Activated CD4-positive, alpha-beta T cell treated with anti-CD3 and anti-CD28 coated beads, Interleukin-2, Interleukin-6, amounts not matched to agents 100 ng/mL and 50 ng/mL, durations not matched to agents 16 hours and 8 hours (primary cell): ENCODE measurements around the gene VPS11.
"Not testable (repeated sequence)": the region's sequence is repeated elsewhere in the genome, so short reads cannot be mapped to it uniquely, and the experiment has no call there.

Experiments
- DNase-seq: peaks from one replicate; pipeline ENCODE4 v3.0.0-alpha.2; 2020

The VPS11 gene

DNA sequence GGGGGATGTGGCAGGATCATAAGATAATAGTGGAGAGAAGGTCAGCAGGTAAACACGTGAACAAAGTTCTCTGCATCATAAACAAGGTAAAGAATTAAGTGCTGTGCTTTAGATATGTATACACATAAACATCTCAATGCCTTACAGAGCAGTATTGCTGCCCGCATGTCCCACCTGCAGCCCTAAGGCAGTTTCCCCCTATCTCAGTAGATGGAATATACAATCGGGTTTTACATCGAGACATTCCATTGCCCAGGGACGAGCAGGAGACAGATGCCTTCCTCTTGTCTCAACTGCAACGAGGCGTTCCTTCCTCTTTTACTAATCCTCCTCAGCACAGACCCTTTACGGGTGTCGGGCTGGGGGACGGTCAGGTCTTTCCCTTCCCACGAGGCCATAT, 28.1 kb upstream of the VPS11 start:
- not testable (repeated sequence) for DNase-seq

DNA sequence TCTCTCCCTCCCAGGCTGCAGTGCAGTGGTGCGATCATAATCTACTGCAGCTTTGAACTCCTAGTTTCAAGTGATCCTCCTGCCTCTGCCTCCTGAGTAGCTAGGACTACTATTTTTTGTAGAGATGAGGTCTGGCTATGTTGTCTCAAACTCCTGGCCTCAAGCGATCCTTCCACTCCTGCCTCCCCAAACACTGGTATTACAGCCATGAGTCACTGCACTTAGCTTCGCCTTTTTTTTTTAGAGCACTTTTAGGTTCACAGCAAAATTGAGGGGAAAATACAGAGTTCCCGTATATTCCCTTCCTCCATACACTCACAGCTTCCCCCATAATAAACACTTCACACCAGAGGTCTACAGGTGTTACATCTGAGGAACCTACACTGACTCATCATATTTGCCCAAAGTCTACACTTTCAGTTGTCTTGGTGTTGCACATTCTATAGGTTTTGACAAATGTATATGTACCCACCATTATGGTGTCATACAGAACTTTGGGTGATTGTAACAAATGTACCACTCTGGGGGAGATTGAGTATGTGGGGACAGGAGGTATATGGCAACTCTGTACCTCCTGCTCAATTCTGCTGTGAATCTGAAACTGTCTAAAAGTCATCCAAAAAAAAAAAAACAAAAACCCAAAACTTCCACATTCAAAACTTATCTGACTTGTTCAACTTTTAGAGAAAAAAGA, 25.6 kb upstream of the VPS11 start:
- no peak for DNase-seq

DNA sequence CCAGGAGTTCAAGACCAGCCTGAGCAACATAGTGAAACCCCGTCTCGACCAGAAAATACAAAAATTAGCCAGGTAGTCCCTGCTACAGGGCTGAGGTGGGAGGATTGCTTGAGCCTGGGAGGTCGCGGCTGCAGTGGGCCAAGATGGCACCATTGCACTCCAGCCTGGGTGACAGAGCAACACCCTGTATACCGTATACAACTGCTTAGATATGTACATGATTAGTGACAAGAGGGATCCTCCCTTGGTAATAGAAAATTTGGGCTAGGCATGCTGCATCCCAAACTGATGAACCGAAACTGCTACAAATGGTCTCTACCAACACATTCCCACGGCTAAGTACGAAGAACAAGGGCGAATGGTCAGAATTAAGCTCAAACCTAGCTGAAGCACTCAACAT, 24.7 kb upstream of the VPS11 start:
- no peak for DNase-seq

DNA sequence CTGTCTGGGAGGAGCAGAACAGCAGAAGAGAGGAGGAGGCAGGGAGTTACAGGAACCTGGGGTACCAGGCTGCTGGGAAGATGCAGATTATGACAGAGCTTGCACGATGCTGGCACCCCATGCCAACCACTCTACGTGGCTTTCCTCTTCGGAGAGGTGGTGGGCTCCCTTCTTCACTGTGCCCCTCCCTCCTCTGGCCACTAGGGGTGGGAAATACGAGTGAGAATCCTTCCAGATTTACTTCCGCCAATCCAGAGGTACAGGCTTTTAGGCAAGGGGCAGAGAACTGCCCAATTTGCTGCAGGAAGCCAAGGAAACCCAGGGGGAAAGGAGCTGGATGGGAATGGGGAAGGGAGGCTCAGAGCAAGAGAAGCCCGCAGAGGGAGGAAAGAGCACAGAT, 22.9 kb upstream of the VPS11 start:
- no peak for DNase-seq

DNA sequence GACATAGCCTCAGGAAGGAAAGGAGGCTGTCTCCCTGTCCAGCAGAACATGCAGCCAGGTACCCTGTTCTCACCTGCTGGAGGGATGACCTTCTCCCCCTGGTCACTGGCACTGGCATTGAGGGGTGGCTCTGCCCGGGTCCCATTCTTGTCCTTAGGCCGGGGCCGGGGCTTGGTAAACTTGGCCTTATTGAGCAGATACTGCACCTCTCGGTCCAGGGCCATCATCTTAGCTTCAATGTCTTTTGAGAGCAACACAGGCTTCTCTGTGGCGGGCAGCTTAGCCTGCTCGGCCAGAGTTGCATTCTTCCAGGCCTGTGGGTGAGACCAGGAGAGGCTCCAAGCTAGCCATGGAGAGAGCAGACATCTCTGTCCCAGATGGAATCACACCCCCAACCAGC, 21.1 kb upstream of the VPS11 start:
- DNase-seq = no peak

DNA sequence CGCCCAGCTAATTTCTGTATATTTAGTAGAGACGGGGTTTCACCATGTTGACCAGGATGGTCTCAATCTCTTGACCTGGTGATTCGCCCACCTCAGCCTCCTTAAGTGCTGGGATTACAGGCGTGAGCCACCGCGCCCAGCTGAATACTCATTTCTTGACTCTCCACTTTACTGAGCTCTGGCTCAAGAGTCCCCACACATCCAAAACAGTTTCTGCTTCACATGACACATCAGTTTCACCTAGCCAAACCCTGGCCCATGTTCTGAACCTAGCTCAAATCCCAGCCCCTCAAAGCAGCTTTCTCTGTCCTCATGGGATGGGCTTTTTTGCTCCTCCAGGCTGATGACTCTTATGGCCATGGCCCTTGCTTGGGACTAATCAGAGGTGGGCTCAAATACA, 20.4 kb upstream of the VPS11 start:
- peak; percentile 34 for DNase-seq

DNA sequence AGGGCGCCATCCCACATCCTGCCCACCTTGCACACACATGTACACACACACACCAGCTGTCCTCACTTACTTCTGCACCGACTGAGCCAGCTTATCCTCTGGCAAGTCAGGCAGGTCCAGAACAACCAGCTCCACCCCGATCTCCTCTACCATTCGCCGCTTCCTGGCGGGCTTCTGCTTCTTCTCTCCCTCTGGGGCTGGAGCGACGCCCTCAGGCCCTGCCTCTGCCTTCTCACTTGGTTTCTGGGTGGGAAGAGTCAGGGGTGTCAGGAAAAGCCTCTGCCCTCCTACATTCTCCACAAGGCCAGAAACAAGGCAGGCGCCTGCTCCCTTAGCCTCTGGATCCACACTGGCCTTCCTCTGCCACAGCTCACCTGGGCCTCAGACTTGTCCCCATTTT, 19.0 kb upstream of the VPS11 start:
- DNase-seq = no peak

DNA sequence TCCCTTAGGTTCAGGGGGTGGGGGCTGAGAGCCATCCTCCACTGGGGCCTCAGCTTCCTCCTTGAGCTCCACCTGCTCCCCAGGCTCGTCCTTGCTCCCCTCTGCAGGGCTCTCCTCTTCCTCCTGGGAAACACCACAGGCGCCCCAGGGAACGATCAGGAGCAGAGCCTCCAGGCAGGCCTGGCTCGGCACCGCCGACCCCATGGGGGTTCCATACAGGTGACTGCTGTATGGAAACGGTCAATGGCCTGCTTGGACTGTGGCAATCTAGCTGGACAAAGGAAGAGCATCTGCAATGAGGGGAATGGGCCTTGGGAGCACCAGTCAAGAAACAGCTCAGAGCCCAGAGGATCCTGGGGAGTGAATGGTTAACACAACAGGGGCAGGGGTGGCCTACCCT, 18.5 kb upstream of the VPS11 start:
- no peak for DNase-seq

DNA sequence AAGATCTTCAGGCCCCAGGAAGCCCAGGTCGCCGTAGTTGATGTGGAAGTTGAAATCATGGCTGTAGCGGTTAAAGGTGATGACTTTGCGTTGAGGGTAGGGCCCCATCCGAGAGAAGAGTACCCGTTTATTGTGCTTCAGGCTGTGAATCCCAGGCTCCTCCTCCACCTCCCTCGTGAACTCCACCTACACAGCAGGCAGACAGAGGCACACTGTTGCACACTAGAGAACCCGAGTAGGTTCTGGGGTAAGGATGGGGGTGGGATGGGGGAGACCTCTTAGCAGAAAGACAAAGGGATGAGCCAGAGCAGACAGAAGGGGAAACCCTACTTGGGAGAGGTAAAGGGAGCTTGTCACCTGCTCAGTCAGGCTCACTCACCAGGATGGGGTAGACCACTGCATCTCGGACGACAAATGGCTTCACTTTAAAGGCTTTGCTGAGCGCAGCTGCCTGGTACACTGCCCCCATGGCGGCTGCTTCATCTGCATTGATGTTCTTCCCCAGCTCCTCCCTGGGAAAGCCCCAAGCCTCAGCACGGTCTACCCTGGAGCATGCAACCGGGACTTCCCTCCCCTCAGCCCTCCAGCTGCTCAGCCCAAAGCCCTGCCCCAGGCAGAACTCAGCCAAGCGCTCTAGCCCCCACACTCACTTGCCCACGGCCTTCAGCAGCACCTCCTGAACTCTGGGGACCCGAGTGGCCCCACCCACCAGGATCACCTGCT, 16.0 kb upstream of the VPS11 start:
- DNase-seq = peak; percentile 31

DNA sequence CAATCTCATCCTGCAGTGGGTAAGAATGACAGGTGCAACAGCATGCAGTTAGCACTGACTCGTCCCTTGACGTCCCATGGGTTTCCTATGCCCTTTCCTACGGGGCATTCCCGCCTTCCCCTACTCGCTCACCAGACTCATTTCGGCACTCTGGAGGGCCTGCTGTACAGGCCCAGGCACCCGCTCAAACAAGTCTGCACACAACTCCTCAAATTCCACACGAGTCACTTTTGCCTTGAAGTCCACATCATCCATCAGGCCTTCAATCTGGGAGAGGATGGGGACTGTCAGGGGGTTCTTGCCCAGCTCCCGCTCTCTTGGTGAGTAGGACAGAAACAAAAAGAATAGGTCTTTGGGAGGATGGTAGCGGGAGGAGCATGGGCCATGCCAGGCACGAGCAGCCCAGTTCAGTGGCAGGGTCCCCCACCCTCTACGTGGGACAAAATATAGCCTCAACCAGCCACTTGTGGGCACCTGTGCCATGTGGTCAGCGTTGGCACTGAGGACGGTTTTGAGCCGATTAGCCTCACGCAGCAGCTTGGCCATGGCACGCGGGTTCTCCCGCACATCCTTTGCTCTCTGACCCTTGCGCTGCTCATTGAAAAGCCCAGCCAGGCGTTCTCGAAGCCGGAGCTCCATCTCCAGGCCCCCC, 15.3 kb upstream of the VPS11 start:
- DNase-seq = no peak

DNA sequence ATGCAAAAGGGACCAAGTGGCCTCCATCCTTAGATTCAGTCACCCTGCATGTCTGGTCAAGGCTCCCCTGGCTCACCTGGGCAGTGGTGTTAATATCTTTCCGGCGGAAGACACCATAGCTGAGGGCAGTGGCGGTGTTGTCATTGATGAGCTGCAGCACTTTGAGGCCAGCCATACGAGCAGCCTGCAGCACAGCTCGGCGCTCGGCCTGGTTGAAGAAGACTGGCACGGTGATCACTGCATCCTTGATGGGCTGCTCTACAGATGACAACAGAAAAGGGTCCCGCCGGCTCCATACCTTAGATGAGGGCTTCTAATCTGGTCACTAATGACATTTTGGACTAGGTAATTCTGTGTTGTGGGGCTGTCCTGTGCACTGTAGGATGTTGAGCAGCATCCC, 13.2 kb upstream of the VPS11 start:
- DNase-seq = no peak

DNA sequence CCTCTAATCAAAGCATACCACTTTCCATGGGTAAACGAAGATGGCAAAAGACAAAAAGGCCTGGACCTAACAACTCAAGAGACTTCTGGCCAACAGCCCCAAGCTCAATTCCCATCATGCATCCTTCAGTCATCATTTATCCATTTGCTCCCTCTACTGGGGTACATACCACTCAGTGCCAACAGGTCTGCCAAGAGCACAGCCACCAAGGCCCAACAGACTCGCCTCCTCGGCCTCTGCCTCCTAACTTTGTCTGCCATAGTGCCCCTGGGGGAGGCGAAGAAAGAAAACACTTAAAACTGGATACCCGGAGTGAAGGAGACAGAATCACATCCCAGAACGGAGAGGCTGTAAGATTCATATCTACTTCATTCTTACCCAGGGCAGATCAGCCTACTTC, 11.7 kb upstream of the VPS11 start:
- peak; percentile 45 for DNase-seq

DNA sequence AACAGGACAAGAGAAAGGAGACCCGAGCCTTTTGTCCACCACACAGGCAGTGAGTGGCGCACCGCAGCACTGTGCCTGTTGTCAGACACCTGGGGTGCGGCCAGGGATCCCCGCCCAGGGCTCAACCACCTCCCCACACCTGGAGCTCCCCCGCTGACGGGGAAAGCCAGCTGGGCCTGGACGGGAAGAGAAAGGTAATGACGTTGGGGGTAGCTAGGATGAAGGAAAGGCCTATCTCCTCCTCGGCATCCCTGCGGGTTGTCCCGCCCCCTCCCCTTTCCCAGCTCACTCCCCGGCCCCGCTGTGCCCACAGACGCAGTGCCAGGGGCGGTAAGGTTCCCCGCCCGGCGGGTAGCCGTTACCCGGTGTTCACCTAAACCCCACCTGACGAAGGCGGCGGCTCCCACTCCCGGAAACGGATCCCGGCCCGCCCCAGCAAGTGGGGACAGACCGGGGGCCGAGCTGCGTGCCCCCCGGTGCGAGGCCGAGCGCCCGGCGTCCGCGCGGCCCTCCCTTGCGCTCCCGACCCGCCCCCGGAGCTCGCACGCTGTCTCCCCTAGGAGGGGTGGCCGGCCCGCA, 11.1 kb upstream of the VPS11 start:
- DNase-seq = peak; percentile 39

DNA sequence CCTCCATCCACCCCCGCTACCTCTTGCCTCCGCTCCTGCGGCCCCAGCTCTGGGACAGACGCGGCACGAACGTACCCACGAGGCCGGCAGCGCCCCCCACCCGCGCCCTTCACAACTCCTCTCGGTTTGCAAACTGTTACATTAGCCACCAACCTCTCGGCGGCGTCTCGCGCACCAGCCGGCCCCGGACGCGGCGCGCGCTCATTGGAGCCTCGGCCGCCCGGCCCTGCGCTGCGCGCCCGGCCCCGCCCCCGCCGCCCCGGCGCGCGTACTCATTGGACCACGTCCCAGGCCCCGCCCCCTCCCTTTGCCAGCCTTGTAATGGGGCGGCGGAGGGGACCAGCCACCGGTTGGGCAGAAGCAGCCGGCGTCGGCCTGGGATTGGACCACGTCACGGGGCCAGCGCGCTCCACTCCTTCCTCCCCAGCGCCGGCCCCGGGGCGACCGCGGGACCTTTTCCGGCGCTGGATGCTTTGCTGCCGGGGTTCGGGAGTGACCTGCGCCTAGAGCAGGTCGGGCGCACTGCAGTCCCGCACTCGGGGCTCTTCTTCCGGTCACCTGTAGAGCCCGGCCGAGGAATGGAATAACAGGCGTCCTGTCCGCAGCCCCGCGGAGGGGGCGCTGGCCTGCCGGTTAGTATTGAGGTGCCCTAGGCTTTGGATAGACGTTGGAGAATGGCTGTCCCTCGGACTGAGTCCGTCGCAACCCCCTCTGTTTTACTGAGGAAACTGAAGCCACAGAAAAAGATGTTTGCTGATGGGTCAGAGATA, 10.4 kb upstream of the VPS11 start, which contains the start of gene HYOU1:
TSS of gene HYOU1 (minus strand) at position 206 of the 770 bp plus-strand sequence. CDS start 1,045 bp downstream, outside the sequence.
- peak; percentile 99 for DNase-seq

DNA sequence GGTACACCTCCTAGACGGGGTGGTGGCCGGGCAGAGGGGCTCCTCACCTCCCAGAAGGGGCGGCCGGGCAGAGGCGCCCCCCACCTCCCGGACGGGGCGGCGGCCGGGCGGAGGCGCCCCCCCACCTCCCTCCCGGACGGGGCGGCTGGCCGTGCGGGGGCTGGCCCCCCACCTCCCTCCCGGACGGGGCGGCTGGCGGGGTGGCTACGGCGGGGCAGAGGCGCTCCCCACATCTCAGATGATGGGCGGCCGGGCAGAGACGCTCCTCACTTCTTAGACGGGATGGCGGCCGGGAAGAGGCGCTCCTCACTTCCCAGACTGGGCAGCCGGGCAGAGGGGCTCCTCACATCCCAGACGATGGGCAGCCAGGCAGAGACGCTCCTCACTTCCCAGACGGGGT, 8.5 kb upstream of the VPS11 start:
- DNase-seq = not testable (repeated sequence)

DNA sequence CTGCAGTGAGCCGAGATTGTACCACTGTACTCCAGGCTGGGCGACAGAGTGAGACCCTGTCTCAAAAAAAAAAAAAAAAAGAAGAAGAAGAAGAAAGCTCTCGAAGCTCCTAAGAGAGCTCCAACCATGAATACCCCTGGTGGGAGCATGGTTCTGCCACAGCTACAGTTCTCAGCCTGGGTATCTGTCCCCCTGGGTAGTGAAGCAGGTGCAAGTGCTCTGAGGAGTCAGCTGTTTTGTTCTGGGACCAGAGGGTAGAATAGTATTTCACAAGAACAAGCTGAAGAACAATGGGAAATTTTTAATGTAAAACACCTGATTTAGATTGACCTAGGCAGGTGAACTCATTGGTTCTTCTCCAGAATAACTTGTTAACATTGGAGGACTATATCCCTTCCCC, 6.4 kb upstream of the VPS11 start:
- DNase-seq = no peak

DNA sequence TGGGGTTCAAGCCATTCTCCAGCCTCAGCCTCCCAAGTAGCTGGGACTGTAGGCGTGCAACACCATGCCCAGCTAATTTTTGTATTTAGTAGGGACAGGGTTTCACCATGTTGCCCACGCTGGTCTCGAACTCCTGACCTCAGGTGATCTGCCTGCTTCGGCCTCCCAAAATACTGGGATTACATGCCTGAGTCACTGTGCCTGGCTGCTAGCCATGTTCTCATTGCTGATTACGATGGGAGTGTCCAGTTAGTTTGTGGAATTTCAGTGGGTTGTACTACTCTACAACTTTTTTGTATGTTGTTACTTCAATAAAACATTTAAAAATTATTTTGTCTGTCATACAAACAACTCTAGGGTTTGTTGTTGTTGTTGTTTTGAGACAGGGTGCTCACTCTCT, 4.8 kb upstream of the VPS11 start:
- no peak for DNase-seq

DNA sequence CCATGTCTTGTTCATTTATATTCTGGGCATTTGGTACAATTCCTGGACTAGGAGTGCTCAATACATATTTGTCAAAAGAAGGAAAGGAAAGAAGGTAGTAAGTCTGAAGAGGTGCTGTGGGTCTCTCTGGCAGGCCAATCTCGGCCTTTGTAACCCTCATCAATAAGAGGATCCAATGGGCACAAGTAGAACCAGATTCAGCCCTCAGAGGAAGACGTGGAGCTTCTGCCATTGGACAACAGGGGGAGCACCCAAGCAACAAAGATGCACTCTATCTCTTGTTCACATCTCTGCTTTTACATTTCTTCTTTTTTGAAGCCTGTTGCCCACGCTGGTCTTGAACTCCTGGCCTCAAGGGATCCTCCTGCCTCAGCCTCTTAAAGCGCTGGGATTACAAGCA, 2.2 kb upstream of the VPS11 start:
- DNase-seq = peak; percentile 65

DNA sequence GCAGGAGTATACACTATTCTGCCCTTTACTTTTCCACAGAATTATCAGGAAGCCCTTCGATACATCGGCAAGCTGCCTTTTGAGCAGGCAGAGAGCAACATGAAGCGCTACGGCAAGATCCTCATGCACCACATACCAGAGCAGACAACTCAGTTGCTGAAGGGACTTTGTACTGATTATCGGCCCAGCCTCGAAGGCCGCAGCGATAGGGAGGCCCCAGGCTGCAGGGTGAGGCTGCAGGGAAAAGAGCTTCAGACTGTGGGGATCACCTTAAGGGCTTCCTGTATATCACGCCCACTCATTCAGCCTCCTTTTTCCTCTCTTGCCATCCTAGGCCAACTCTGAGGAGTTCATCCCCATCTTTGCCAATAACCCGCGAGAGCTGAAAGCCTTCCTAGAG, 10.2 kb downstream of the VPS11 start:
- DNase-seq = no peak

DNA sequence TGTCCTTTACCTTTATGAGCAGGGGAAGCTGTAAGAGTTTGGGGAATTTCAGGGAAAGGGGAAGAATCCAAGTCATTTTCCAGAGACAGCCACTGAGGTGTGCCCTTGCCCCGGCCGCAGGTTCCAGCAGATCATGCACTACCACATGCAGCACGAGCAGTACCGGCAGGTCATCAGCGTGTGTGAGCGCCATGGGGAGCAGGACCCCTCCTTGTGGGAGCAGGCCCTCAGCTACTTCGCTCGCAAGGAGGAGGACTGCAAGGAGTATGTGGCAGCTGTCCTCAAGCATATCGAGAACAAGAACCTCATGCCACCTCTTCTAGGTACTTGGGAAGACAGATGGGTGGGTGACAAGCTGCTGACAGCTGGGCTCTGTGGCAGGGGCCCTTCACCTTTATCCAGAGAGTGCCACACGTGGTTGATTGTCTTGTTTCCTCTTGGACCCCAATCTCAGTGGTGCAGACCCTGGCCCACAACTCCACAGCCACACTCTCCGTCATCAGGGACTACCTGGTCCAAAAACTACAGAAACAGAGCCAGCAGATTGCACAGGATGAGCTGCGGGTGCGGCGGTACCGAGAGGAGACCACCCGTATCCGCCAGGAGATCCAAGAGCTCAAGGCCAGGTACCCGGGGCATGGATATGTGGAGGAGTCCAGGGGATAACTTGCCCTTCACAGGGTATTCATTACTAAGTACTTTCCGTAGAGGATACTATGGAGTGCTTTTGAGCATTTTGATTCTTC, 11.2 kb downstream of the VPS11 start:
- no peak for DNase-seq

DNA sequence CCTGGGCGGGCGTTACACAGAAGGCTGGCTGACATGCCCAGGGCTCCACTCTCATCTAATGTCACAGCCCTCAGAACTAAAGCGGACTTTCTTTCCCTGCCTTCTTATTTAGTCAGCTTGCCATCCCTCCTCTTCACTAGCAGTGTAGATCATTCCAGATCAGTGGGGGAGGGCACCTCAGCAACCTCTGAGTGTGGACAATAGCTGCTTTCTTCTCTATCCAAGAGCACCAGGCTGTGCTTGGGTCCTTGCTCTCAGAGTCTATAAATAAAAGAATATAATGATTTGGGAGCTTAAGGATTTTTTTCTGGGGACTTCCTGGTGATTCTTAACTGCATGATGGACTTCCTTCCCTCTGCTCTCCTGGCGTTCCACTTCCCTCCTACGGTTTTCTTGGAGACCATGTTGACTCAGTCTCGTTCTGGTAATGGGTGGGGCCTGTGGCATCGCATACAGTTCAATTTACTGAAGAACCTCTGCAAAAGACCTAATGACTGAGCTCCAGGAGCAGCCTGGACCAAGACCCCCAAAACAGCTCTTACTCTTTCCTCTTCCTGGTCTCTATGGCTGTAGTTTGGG, 14.2 kb downstream of the VPS11 start:
- DNase-seq = no peak
